ENCODE data around the gene IQCH.
"Not testable (repeated sequence)": the region's sequence is repeated elsewhere in the genome, so short reads cannot be mapped to it uniquely, and the experiment has no call there.

IQCH gene

DNA sequence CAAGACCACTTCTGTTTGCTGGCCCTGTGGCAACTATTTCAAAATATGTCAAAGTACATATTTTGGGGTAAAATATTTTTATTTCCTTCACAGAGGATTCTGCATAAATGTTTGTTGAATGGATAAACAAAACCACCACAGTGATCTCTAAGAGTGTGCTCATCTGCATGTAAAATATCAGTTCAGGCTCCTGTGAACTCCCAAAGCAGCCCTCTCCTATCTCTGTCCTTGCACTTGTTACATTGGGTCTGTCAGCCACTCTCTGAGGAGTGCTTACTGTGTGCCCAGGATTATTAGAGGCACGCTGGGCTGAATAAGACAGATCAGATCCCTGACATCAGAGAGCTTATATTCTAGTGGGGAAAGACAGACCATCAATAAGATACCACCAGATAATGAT lies 27.1 kb downstream of the IQCH start:
- TF ChIP-seq, protein P1, sequence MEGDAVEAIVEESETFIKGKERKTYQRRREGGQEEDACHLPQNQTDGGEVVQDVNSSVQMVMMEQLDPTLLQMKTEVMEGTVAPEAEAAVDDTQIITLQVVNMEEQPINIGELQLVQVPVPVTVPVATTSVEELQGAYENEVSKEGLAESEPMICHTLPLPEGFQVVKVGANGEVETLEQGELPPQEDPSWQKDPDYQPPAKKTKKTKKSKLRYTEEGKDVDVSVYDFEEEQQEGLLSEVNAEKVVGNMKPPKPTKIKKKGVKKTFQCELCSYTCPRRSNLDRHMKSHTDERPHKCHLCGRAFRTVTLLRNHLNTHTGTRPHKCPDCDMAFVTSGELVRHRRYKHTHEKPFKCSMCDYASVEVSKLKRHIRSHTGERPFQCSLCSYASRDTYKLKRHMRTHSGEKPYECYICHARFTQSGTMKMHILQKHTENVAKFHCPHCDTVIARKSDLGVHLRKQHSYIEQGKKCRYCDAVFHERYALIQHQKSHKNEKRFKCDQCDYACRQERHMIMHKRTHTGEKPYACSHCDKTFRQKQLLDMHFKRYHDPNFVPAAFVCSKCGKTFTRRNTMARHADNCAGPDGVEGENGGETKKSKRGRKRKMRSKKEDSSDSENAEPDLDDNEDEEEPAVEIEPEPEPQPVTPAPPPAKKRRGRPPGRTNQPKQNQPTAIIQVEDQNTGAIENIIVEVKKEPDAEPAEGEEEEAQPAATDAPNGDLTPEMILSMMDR (IDR thresholded peaks at IDR 0.05; ENCODE audit: low read depth, low read length): no peak
- no peak overlapping the region for H3K4me3 ChIP-seq (ENCODE audit: low read depth, low read length)

DNA sequence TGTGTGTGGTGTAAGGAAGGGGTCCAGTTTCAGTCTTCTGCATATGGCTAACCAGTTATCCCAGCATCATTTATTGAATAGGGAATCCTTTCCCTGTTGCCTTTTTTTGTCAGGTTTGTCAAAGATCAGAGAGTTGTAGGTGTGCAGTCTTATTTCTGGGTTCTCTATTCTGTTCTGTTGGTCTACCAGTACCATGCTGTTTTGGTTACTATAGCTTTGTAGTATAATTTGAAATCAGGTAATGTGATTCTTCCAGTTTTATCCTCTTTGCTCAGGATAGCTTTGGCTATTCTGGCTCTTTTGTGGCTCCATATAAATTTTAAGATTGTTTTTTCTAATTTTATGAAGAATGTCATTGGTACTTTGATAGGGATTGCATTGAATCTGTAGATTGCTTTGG lies 31.0 kb downstream of the IQCH start:
- H3K4me3 ChIP-seq (ENCODE audit: low read depth, low read length): not testable (repeated sequence)

DNA sequence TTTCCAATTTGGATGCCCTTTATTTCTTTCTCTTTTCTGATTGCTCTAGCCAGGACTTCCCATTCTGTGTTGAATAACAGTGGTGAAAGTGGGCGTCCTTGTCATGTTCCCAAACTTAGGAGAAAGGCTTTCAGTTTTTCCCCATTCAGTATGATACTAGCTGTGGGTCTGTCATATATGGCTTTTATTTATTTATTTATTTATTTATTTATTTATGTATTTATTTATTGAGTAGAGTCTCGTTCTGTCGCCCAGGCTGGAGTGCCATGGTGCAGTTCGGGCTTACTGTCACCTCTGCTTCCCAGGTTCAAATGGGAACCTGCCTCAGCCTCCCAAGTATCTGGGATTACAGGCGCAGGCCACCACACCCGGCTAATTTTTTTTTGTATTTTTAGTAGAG lies 31.8 kb downstream of the IQCH start:
- H3K4me3 ChIP-seq (ENCODE audit: low read depth, low read length): not testable (repeated sequence)

DNA sequence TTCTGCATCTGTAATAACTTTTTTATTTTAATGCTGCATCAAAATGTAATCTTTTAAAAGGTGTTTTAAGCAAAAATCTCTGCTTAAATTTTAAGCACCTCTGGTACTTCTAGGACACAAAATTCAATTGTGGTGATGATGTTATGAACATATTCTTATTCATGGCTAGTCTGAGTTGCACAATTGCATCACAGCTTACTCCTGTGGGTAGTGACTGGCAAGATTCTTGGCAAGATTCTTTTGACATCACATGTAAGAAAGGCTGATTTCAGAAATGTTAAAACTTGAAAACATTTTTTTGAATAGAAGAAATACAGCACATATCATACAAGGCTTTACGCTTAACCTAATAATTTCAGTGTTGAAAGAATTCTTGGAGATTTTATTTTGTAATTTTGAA lies 35.7 kb downstream of the IQCH start:
- H3K4me3 ChIP-seq (ENCODE audit: low read depth, low read length): no peak overlapping the region
- TF ChIP-seq, protein P1 (IDR thresholded peaks at IDR 0.05; ENCODE audit: low read depth, low read length): no peak

DNA sequence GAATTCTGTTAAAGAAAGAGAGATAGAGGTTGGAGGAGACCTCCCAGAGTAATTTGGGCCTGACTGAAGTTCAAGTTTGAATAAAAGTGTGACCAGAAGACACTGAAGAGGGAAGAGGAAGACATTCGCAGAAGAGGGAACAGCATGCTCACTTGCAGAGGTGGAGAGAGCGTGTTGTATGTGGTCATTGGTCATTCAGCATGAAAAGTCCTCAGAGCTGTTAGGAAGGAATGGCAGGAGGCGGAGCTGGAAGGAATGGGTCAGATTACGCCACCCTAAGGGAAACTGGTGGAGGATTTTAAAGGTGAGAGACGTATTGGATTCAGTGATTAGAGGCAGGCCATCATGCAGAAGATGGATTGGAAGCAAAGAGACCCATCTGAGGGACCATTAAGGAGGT lies 41.6 kb downstream of the IQCH start:
- TF ChIP-seq, protein P1 (IDR thresholded peaks at IDR 0.05; ENCODE audit: low read depth, low read length): no peak
- H3K4me3 ChIP-seq (ENCODE audit: low read depth, low read length): no peak overlapping the region

DNA sequence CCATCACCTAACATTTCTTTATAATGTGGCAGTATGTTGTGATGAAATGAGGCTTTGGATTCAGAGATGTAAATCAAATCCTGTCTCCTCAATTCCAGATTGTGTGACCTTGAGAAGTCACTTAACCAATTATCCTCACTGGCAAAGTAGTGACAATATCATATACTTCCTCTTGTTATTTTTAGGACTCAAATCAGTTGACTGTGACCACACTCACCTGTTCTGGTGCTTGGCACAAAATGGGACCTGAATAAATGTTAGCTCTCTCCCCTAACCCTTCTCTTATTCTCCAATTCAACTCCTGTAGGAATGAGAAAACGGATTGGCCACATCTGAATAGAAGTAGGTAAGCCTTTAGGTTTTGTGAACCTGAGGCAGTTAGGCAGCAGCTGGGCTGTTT lies 42.1 kb downstream of the IQCH start:
- TF ChIP-seq, protein P1 (IDR thresholded peaks at IDR 0.05; ENCODE audit: low read depth, low read length): no peak
- no peak overlapping the region for H3K4me3 ChIP-seq (ENCODE audit: low read depth, low read length)

DNA sequence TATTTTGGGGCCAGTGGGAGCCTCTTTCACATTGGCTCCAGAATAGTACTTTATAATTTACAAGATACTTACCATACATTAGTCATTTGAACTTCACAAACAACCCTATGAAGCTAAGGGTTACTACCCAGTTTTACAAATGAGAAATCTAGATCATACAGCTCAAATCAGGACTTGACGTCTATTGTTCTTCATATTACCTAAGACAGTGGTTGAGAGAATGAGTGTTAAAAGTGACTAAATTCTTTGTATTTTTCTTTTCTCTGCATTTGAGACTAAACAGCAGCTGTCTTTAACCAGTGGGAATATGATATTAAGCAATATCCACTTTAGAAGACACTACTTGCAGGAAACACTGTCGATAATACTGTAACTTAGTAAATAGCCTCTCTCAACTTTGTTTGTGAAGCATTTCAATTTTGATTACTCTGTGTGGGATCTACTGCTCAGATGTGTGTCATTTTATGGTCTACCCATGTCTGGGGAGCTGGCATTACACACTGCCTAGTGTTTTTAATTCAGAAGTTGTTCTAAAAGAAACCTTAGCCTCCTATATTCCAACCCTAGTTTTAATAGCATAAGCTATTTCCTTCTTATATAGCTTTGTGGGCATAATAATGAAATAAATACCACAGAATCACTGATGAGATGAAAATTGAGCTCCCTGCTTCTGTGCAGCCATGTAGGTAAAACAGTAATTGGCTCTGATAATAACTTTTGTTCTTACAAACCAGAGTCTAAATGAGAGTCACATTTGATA lies 45.9 kb downstream of the IQCH start:
- TF ChIP-seq, protein P1 (IDR thresholded peaks at IDR 0.05; ENCODE audit: low read depth, low read length): no peak
- no peak overlapping the region for H3K4me3 ChIP-seq (ENCODE audit: low read depth, low read length)

DNA sequence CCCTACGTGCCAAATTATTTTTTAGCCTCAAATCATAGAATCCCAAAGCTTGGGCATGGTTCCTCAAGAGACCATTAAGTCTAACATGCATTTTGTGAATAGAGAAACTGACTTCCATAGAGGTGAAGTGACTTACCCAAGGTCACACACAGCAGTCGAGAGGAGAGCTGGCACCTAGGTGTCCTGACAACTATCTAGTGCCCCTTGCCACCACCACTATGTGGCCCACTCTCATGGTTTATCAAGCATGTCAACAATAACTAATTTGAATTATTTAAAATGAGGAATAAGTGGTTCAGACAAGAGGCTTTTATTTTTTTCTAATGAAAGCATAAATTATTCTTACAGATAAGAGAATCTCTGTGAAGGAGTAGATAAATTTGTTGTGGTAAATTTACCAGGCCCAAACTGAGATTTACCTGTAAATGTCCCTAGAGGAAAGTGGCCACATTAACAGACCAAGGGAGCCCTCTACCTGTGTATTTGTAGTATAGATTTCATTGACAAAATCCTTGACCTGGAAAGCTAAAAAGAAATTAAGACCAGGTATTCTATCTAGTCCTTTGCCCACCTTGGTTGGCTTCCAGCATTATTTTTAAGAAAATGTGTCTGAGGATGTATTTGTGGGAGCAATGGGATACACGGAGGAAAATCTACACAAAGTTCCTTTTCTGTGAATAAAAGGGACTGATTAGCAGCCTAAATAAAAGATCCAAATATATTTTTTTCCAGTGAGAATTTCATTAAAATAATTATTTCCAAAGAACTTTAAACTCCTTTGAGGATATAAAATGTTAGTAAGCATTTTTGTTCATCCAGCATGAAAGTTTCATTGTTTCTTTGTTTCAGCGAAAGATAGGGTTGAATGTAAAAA lies 49.1 kb downstream of the IQCH start:
- H3K4me3 ChIP-seq (ENCODE audit: low read depth, low read length): no peak overlapping the region
- TF ChIP-seq, protein P1 (IDR thresholded peaks at IDR 0.05; ENCODE audit: low read depth, low read length): no peak; the same call in 1 of the 2 replicates

Measured in WI38 (cell line).